Neural cell (in vitro differentiated cells): ENCODE results near the gene GRAP2. TPM values are rescaled to one million over a fixed set of nuclear protein-coding genes. Genes with fewer than 3 reads are reported as not detected.

ENCODE experiments used
- H2AFZ ChIP-seq: fragments of 200-600, 300-800 bp; sonication (generic), shearing (Covaris generic); 2 replicates; pipeline ENCODE4 v1.6.0; 2014; ENCODE audit warnings: low read depth, mild to moderate bottlenecking, antibody characterized with exemption, low read length, moderate library complexity
- H3F3A ChIP-seq: fragments of 200-600 bp; shearing (Covaris generic); 2 replicates; pipeline ENCODE4 v1.6.1; 2016; ENCODE audit warnings: mild to moderate bottlenecking, moderate library complexity, mixed read lengths, antibody characterized with exemption, low read length; ENCODE audit not compliant: insufficient read depth, poor library complexity, severe bottlenecking
- H3K27ac ChIP-seq: fragments of 200-600, 300-800 bp; sonication (generic), shearing (Covaris generic); 2 replicates; pipeline ENCODE4 v1.5.1; 2014; ENCODE audit warnings: mild to moderate bottlenecking, low read length, moderate library complexity
- H3K27me3 ChIP-seq: fragments of 300-800, 200-600 bp; sonication (generic), shearing (Covaris generic); 2 replicates; pipeline ENCODE4 v1.6.0; 2014; ENCODE audit warnings: mild to moderate bottlenecking, low read depth, low read length, moderate library complexity; ENCODE audit not compliant: insufficient read depth
- H3K36me3 ChIP-seq: fragments of 300-800, 200-600 bp; sonication (generic), shearing (Covaris generic); 2 replicates; pipeline ENCODE4 v1.5.1; 2014; ENCODE audit warnings: mild to moderate bottlenecking, antibody characterized with exemption, low read length, moderate library complexity; ENCODE audit not compliant: insufficient read depth
- H3K4me2 ChIP-seq: fragments of 300-800, 200-600 bp; sonication (generic), shearing (Covaris generic); 2 replicates; pipeline ENCODE4 v1.6.0; 2014; ENCODE audit warnings: mild to moderate bottlenecking, low read length
- H3K4me3 ChIP-seq: fragments of 300-800, 200-600 bp; sonication (generic), shearing (Covaris generic); 2 replicates; pipeline ENCODE4 v1.5.1; 2014; ENCODE audit warnings: mild to moderate bottlenecking, low read length, moderate library complexity
- H3K79me2 ChIP-seq: fragments of 200-600 bp; shearing (Covaris generic); replicated peaks from 2 replicates; pipeline ENCODE4 v1.6.0; 2014; ENCODE audit warnings: mild to moderate bottlenecking, low read length, moderate library complexity; ENCODE audit not compliant: insufficient read depth
- H3K9ac ChIP-seq: fragments of 300-800, 200-600 bp; sonication (generic), shearing (Covaris generic); 2 replicates; pipeline ENCODE4 v1.6.1; 2016; ENCODE audit warnings: mild to moderate bottlenecking, low read length, mixed read lengths
- H3K9me2 ChIP-seq: fragments of 200-600 bp; shearing (Covaris generic); 2 replicates; pipeline ENCODE4 v1.6.1; 2016; ENCODE audit warnings: mild to moderate bottlenecking, low read length, mixed read lengths; ENCODE audit not compliant: insufficient read depth
- H3K9me3 ChIP-seq: fragments of 200-600, 300-800 bp; sonication (generic), shearing (Covaris generic); 2 replicates; pipeline ENCODE4 v1.6.1; 2016; ENCODE audit warnings: mild to moderate bottlenecking, mixed run types, low read length, moderate library complexity, mixed read lengths
- H4K20me1 ChIP-seq: fragments of 200-600 bp; shearing (Covaris generic); 2 replicates; pipeline ENCODE4 v1.6.1; 2016; ENCODE audit warnings: mild to moderate bottlenecking, mixed run types; ENCODE audit not compliant: insufficient read depth
- CTCF ChIP-seq: fragments of 450-650 bp; IDR thresholded peaks from 2 replicates; pipeline ENCODE4 v1.5.1; 2014; ENCODE audit warnings: antibody characterized with exemption, mild to moderate bottlenecking, moderate library complexity; ENCODE audit not compliant: poor library complexity, severe bottlenecking
- EP300 ChIP-seq: fragments of 450-650 bp; conservative IDR thresholded peaks from 2 replicates; pipeline ENCODE4 v1.6.1; 2014; ENCODE audit warnings: antibody characterized with exemption, mild to moderate bottlenecking, moderate library complexity; ENCODE audit not compliant: poor library complexity, severe bottlenecking
- EZH2 ChIP-seq: fragments of 200-600, 300-800 bp; shearing (Covaris generic), sonication (generic); IDR thresholded peaks from 2 replicates; pipeline ENCODE4 v1.6.1; 2014; ENCODE audit warnings: antibody characterized with exemption, low read length, borderline replicate concordance, mild to moderate bottlenecking; ENCODE audit not compliant: insufficient read depth, poor library complexity, severe bottlenecking
- MXI1 ChIP-seq: fragments of 450-650 bp; conservative IDR thresholded peaks from 2 replicates; pipeline ENCODE4 v1.6.1; 2014; ENCODE audit warnings: antibody characterized with exemption, mild to moderate bottlenecking; ENCODE audit not compliant: poor library complexity, severe bottlenecking
- POLR2AphosphoS5 ChIP-seq: IDR thresholded peaks from 2 replicates; pipeline ENCODE4 v1.6.1; 2012
- RAD21 ChIP-seq: fragments of 450-650 bp; conservative IDR thresholded peaks from 2 replicates; pipeline ENCODE4 v1.6.1; 2014; ENCODE audit warnings: antibody characterized with exemption, mild to moderate bottlenecking, moderate library complexity
- REST ChIP-seq: IDR thresholded peaks from 2 replicates; pipeline ENCODE4 v1.6.1; 2012; ENCODE audit warnings: borderline replicate concordance
- SMC3 ChIP-seq: fragments of 450-650 bp; conservative IDR thresholded peaks from 2 replicates; pipeline ENCODE4 v1.6.1; 2014; ENCODE audit warnings: antibody characterized with exemption, mild to moderate bottlenecking, moderate library complexity; ENCODE audit not compliant: poor library complexity
- TAF1 ChIP-seq: IDR thresholded peaks from 2 replicates; pipeline ENCODE4 v1.6.1; 2012; ENCODE audit warnings: low read depth
- polyA plus RNA-seq: library from polyadenylated mRNA; depleted of rRNA; stranded (reverse); fragments of >200 nt; gene quantifications from 2 replicates; pipeline ENCODE4 v1.2.3, GENCODE V29; 2014

Gene GRAP2
- polyA plus RNA-seq, 1 donor from 2014 or later: 0.30 TPM

- Histone ChIP-seq H3K4me2 (no peak overlapping the region), H4K20me1 (no peaks in the 10 kb centered on the region), H2AFZ (no peak overlapping the region), H3K9ac (no peak overlapping the region), H3K4me3 (no peak overlapping the region), H3K9me3 (no peaks in the 10 kb centered on the region), H3K36me3 (no peaks in the 10 kb centered on the region), H3K27me3 (no peaks in the 10 kb centered on the region), H3K79me2 (no peaks in the 10 kb centered on the region), H3K9me2 (no peaks in the 10 kb centered on the region), H3F3A (no peaks in the 10 kb centered on the region), H3K27ac (no peak overlapping the region)
- TF ChIP-seq CTCF (no peak), SMC3 (no peak), MXI1 (no peak), EZH2 (no peak), REST (no peak), POLR2AphosphoS5 (no peak), EP300 (no peak), RAD21 (no peak), TAF1 (no peak)
Measured at GRCh38 chr22:39896313-39896996, 4.4 kb upstream of the GRAP2 start.

- TF ChIP-seq POLR2AphosphoS5 (no peak), CTCF (no peak), TAF1 (no peak), SMC3 (no peak)
- H3F3A ChIP-seq: no peaks in the 10 kb centered on the region
- H3K9me3 ChIP-seq: no peaks in the 10 kb centered on the region
- H3K36me3 ChIP-seq: no peaks in the 10 kb centered on the region
- H3K9ac ChIP-seq: no peak overlapping the region
- H3K9me2 ChIP-seq: no peaks in the 10 kb centered on the region
- H2AFZ ChIP-seq: no peak overlapping the region
- H3K4me3 ChIP-seq: no peak overlapping the region
- H3K79me2 ChIP-seq: no peaks in the 10 kb centered on the region
- no peaks in the 10 kb centered on the region for H4K20me1 ChIP-seq
- no peak overlapping the region for H3K27ac ChIP-seq
- H3K4me2 ChIP-seq: no peak overlapping the region
- H3K27me3 ChIP-seq: no peaks in the 10 kb centered on the region
Measured at GRCh38 chr22:39897841-39898240, 3.0 kb upstream of the GRAP2 start.
